ENCODE measurements around the gene PARD6A.

Gene PARD6A

DNA sequence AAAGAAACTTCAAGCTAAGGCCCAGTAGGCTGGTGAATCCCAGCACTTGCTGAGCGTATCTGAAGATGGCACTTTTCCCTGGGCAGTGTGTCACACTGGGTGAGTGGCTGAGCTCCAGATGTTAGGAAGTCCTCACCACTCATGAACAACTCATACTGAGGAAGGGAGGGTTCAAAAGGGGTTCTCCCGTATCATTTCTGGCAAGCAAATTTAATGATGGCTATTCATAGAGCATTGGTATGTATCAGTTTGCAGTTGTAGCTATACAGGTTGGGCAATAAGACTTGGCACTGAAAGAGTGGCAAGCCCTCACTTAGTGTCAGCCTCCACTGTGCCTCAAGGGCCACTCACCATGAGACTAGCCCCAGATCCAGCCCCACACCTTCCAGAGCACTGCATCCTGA is 47.6 kb downstream of the PARD6A start:
- Histone ChIP-seq H3K9ac (ENCODE audit: low read depth, low read length, poor library complexity, severe bottlenecking) (no peak overlapping the region), H3K9me3 (ENCODE audit: insufficient read depth, low read depth, low read length) (no peaks in the 10 kb centered on the region), H2AFZ (ENCODE audit: low read length) (no peak overlapping the region), H4K20me1 (ENCODE audit: insufficient read depth, low read length, poor library complexity, severe bottlenecking) (peaks cover 13% of the 10 kb centered on the region), H3K4me1 (ENCODE audit: insufficient read depth, low read length, poor library complexity, severe bottlenecking) (peaks cover 4% of the 10 kb centered on the region), H3K4me3 (ENCODE audit: low read length, poor library complexity, severe bottlenecking) (no peak overlapping the region), H3F3A (ENCODE audit: low read depth) (no peaks in the 10 kb centered on the region; the same call in 1 of the 2 replicates), H3K4me2 (ENCODE audit: low read depth, low read length, poor library complexity, severe bottlenecking) (no peak overlapping the region), H3K9me2 (replicated peaks; ENCODE audit: low read depth, low read length) (no peaks in the 10 kb centered on the region), H3K79me2 (ENCODE audit: insufficient read depth, low read length) (peaks cover 45% of the 10 kb centered on the region; the same call in 1 of the 2 replicates), H3K36me3 (ENCODE audit: insufficient read depth, low read length) (no peaks in the 10 kb centered on the region), H3K27me3 (ENCODE audit: insufficient read depth, low read length, poor library complexity, severe bottlenecking) (no peaks in the 10 kb centered on the region)
- TF ChIP-seq, protein P1, sequence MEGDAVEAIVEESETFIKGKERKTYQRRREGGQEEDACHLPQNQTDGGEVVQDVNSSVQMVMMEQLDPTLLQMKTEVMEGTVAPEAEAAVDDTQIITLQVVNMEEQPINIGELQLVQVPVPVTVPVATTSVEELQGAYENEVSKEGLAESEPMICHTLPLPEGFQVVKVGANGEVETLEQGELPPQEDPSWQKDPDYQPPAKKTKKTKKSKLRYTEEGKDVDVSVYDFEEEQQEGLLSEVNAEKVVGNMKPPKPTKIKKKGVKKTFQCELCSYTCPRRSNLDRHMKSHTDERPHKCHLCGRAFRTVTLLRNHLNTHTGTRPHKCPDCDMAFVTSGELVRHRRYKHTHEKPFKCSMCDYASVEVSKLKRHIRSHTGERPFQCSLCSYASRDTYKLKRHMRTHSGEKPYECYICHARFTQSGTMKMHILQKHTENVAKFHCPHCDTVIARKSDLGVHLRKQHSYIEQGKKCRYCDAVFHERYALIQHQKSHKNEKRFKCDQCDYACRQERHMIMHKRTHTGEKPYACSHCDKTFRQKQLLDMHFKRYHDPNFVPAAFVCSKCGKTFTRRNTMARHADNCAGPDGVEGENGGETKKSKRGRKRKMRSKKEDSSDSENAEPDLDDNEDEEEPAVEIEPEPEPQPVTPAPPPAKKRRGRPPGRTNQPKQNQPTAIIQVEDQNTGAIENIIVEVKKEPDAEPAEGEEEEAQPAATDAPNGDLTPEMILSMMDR (conservative IDR thresholded peaks at IDR 0.05; ENCODE audit: low read length): no peak
- TF ChIP-seq EZH2phosphoT487 (IDR thresholded peaks at IDR 0.05; ENCODE audit: borderline replicate concordance): no peak

DNA sequence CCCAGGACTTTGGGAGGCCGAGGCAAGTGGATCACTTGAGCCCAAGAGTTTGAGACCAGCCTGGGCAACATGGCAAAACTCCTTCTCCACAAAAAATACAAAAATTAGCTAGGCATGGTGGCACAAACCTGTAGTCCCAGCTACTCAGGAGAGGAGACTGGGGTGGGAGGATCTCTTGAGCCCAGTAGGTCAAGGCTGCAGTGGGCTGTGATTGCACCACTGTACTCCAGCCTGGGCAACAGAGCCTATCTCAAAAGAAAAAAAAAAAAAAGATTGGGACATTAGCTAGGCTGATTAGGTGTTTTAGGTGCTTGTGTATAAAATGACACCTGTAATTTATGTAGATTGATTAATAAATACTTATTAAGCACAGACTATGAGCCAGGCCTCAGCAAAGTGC is 48.3 kb downstream of the PARD6A start:
- Histone ChIP-seq H2AFZ (ENCODE audit: low read length) (no peak overlapping the region), H3F3A (ENCODE audit: low read depth) (no peaks in the 10 kb centered on the region; the same call in 1 of the 2 replicates), H4K20me1 (ENCODE audit: insufficient read depth, low read length, poor library complexity, severe bottlenecking) (peaks cover 11% of the 10 kb centered on the region), H3K4me1 (ENCODE audit: insufficient read depth, low read length, poor library complexity, severe bottlenecking) (peaks cover under 1% of the 10 kb centered on the region), H3K9me3 (ENCODE audit: insufficient read depth, low read depth, low read length) (no peaks in the 10 kb centered on the region), H3K9me2 (replicated peaks; ENCODE audit: low read depth, low read length) (no peaks in the 10 kb centered on the region), H3K36me3 (ENCODE audit: insufficient read depth, low read length) (no peaks in the 10 kb centered on the region), H3K9ac (ENCODE audit: low read depth, low read length, poor library complexity, severe bottlenecking) (no peak overlapping the region), H3K4me2 (ENCODE audit: low read depth, low read length, poor library complexity, severe bottlenecking) (no peak overlapping the region), H3K27me3 (ENCODE audit: insufficient read depth, low read length, poor library complexity, severe bottlenecking) (no peaks in the 10 kb centered on the region), H3K79me2 (ENCODE audit: insufficient read depth, low read length) (peaks cover 46% of the 10 kb centered on the region), H3K4me3 (ENCODE audit: low read length, poor library complexity, severe bottlenecking) (no peak overlapping the region)
- no peak for TF ChIP-seq EZH2phosphoT487 (IDR thresholded peaks at IDR 0.05; ENCODE audit: borderline replicate concordance)
- TF ChIP-seq, protein P1 (conservative IDR thresholded peaks at IDR 0.05; ENCODE audit: low read length): no peak

DNA sequence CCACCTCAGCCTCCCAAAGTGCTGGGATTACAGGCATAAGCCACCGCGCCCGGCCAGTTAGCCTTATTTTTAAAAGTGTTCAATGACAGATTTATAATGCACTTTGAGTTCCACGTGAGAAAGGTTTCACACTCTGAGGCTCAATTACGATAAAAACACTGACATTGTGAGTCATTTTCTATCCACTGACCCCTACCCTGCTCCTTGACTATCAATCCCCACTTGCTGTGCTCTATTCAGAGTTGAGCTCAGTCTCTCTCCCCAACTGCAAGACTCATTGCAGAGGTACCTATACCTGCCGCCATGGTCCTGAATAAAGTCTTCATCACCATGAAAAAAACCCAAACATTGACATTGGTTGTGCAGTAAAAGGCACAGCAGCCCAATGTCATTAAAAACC is 49.8 kb downstream of the PARD6A start:
- H3K4me2 ChIP-seq (ENCODE audit: low read depth, low read length, poor library complexity, severe bottlenecking): no peak overlapping the region
- peaks cover 25% of the 10 kb centered on the region for H4K20me1 ChIP-seq (ENCODE audit: insufficient read depth, low read length, poor library complexity, severe bottlenecking)
- peaks cover 10% of the 10 kb centered on the region for H3K4me1 ChIP-seq (ENCODE audit: insufficient read depth, low read length, poor library complexity, severe bottlenecking)
- H3K4me3 ChIP-seq (ENCODE audit: low read length, poor library complexity, severe bottlenecking): no peak overlapping the region
- H3K27me3 ChIP-seq (ENCODE audit: insufficient read depth, low read length, poor library complexity, severe bottlenecking): no peaks in the 10 kb centered on the region
- no peaks in the 10 kb centered on the region for H3F3A ChIP-seq (ENCODE audit: low read depth)
- TF ChIP-seq, protein P1 (conservative IDR thresholded peaks at IDR 0.05; ENCODE audit: low read length): no peak
- no peak for TF ChIP-seq EZH2phosphoT487 (IDR thresholded peaks at IDR 0.05; ENCODE audit: borderline replicate concordance)
- no peaks in the 10 kb centered on the region for H3K36me3 ChIP-seq (ENCODE audit: insufficient read depth, low read length)
- no peaks in the 10 kb centered on the region for H3K9me2 ChIP-seq (replicated peaks; ENCODE audit: low read depth, low read length)
- H3K9ac ChIP-seq (ENCODE audit: low read depth, low read length, poor library complexity, severe bottlenecking): no peak overlapping the region
- peaks cover 60% of the 10 kb centered on the region for H3K79me2 ChIP-seq (ENCODE audit: insufficient read depth, low read length)
- no peaks in the 10 kb centered on the region for H3K9me3 ChIP-seq (ENCODE audit: insufficient read depth, low read depth, low read length)
- no peak overlapping the region for H2AFZ ChIP-seq (ENCODE audit: low read length)

Data from Loucy (cell line).